Esophagus (tissue), 2 donors: ENCODE measurements around the gene SSBP4. TPM values are rescaled to one million over a fixed set of nuclear protein-coding genes. Genes with fewer than 3 reads are reported as not detected.

Experiments
- H3K27ac ChIP-seq, 2 donors: one replicate each; pipeline ENCODE4 v1.5.1; 2013; ENCODE audit warnings: low read depth in 2 of 2, mild to moderate bottlenecking in 2 of 2, inconsistent platforms in 1 of 2, low read length in 1 of 2, moderate library complexity in 1 of 2
- H3K27me3 ChIP-seq, 2 donors: one replicate each; pipeline ENCODE4 v1.6.1; 2013; ENCODE audit warnings: low read length in 2 of 2, control low read depth in 1 of 2, mild to moderate bottlenecking in 1 of 2; ENCODE audit not compliant: insufficient read depth in 2 of 2, control insufficient read depth in 1 of 2
- H3K36me3 ChIP-seq, 2 donors: one replicate each; pipeline ENCODE4 v1.6.1; 2013; ENCODE audit warnings: low read length in 1 of 2; ENCODE audit not compliant: control insufficient read depth in 2 of 2, insufficient read depth in 2 of 2
- H3K4me1 ChIP-seq, 2 donors: one replicate each; pipeline ENCODE4 v1.6.1; 2013; ENCODE audit warnings: low read length in 1 of 2; ENCODE audit not compliant: control insufficient read depth in 2 of 2, insufficient read depth in 2 of 2
- H3K4me3 ChIP-seq, 2 donors: one replicate each; pipeline ENCODE4 v1.5.1; 2013; ENCODE audit warnings: low read length in 2 of 2, mild to moderate bottlenecking in 2 of 2, low read depth in 1 of 2, moderate library complexity in 1 of 2
- H3K9me3 ChIP-seq, 2 donors: one replicate each; pipeline ENCODE4 v1.6.1; 2013; ENCODE audit warnings: mild to moderate bottlenecking in 2 of 2, low read depth in 1 of 2, low read length in 1 of 2, moderate library complexity in 1 of 2; ENCODE audit not compliant: control insufficient read depth in 2 of 2, insufficient read depth in 1 of 2
- whole genome bisulfite sequencing, 2 donors: extraction: QIAGEN DNeasy Blood & Tissue Kit; methylation state at CpG; one replicate each; pipeline ENCODE4 v1.1.7; 2013; 5-methylcytosine and 5-hydroxymethylcytosine counted together
- polyA plus RNA-seq, 2 donors: library from polyadenylated mRNA; stranded (reverse); fragments of 200-250 nt; gene quantifications; one replicate each; pipeline ENCODE4 v1.2.3, GENCODE V29; 2013
- donor health status: healthy with polysubstance abuse.
- donor health status: Bipolar disorder and iron deficiency.

The SSBP4 gene
- polyA plus RNA-seq, 2 donors = 25.4 to 25.9 TPM

DNA sequence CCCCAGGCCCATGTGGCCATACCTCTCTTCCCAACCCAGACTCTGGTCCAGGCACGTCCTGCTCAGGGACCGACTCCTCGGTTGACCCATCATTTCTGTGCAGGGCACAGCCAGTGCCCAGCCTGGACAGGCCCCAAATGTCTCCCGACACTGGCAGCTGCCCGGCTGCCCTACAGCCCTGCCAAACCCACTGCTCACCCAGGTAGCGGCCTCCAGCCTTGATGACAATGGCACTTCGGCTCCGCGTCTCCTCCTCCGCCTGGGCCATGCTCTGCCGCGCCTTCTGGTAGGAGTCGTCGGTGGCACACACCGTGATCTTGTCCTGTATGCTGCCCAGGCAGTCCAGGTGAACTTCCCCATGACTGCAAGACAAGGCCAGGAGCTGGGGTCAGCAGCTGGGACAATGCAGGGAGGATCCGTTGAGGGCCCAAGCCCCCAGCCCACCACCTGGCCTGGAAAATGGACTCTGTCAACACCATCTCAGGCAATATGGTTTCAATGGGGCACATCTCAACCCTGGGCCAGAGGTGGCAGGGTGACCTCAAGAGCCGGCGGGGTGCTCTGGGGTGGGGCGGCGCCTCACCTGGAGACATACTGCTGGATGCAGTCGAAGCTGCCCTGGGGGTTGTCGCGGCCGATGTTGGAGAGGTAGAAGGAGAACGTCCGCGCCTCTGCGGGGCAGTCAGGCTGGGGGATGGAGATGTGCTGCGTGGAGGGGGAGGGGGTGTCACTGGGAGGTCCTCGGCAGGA, 46.2 kb downstream of the SSBP4 start:
- peaks cover 0 to 2% of the 10 kb centered on the region in 2 donors for H3K9me3 ChIP-seq
- H3K36me3 ChIP-seq = peaks cover 5 to 35% of the 10 kb centered on the region in 2 donors
- no peaks in the 10 kb centered on the region for H3K27me3 ChIP-seq
- H3K4me1 ChIP-seq = peaks cover 6 to 42% of the 10 kb centered on the region in 2 donors
- peak overlapping the region; percentile 79 to 90 for H3K27ac ChIP-seq
- 83 to 88% methylated on average over 30 of the region's 30 CpGs for WGBS, 2 donors
- H3K4me3 ChIP-seq = no peak overlapping the region

DNA sequence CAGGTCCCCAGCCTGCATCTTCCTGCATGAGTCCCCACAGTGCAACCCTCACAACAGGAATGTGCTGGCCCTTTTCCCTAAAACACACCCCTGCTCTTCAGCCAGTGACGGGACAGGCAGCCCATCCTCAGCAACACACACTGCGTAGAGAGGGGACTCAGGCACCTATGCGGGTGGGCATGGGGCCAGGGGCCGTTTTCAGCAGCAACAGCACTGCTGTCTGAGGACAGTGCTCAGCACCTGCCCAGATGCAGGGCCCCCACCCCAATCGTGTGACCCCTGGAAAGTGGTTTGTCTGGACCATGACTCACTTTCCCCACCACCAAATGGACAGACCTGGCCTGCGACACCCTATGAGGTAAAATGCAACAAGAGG, 46.8 kb downstream of the SSBP4 start:
- H3K4me3 ChIP-seq = no peak overlapping the region
- no peaks in the 10 kb centered on the region for H3K27me3 ChIP-seq
- peaks cover 6 to 37% of the 10 kb centered on the region in 2 donors for H3K4me1 ChIP-seq
- no peak overlapping the region for H3K27ac ChIP-seq
- 81 to 90% methylated on average over 6 of the region's 6 CpGs for WGBS, 2 donors
- H3K9me3 ChIP-seq = peaks cover 0 to 2% of the 10 kb centered on the region in 2 donors
- peaks cover 5 to 31% of the 10 kb centered on the region in 2 donors for H3K36me3 ChIP-seq

DNA sequence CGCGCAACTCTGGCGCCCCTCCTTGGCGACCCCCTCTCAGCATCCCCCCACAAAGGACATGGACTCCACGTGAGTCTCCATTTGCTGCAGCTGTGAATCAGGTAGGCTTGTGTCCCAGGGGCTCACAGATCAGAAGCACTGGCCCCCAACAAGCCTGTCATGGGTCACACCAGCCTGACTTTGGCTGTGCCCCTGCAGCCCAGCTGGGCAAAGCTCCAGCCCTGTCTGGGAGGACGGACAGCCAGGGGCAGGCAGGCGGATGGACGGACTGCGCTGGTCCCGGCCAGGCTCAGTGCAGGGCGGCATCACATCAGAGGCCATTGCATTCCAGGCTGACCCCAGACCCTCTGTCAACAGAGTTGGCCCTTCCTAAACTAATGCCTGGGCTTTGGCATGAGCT, 47.2 kb downstream of the SSBP4 start:
- 89 to 91% methylated on average over 11 of the region's 11 CpGs for WGBS, 2 donors
- Histone ChIP-seq H3K4me1 (peaks cover 6 to 37% of the 10 kb centered on the region in 2 donors), H3K27me3 (no peaks in the 10 kb centered on the region), H3K4me3 (no peak overlapping the region), H3K36me3 (peaks cover 5 to 27% of the 10 kb centered on the region in 2 donors), H3K9me3 (peaks cover 0 to 2% of the 10 kb centered on the region in 2 donors), H3K27ac (no peak overlapping the region)

DNA sequence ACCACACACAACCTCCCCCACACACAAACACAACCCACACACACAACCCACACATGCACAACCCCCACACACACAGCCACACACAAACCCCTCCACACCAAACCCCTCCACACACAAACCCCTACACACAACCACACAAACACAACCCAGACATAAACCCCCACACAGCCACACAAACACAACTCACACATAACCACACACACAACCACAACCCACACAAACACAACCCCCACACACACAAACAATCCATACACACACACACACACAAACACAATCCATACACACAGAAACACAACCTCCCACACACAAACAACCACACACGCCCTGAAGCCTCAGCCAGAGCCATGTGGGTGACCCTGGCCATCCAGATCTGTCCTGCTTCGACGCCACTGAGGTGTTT, 48.8 kb downstream of the SSBP4 start:
- WGBS, 2 donors = 83 to 85% methylated on average over 3 of the region's 3 CpGs
- no peak overlapping the region for H3K4me3 ChIP-seq
- H3K36me3 ChIP-seq = peaks cover 5 to 27% of the 10 kb centered on the region in 2 donors
- peaks cover 0 to 2% of the 10 kb centered on the region in 2 donors for H3K9me3 ChIP-seq
- H3K27me3 ChIP-seq = no peaks in the 10 kb centered on the region
- no peak overlapping the region for H3K27ac ChIP-seq
- H3K4me1 ChIP-seq = peaks cover 6 to 36% of the 10 kb centered on the region in 2 donors

DNA sequence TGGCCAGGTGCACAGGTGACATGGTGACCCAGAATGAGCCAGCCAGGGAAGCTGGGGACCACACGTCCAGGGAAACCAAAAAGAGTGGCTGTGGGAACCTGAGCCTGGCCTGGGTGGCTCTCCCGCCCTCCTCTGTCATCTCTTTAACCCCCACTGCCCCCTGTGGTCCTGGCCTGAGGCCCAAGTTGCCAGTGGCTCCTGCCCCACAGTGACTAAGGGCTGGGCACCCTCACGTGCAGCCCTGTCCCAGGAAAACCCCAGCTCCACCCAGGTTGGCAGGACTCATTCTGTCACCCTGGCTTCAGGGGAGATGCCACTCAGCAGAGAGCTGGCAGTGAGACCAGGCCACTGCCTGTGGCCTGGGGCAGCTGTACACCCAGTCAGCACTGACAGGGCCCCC, 49.3 kb downstream of the SSBP4 start:
- Histone ChIP-seq H3K36me3 (peaks cover 5 to 27% of the 10 kb centered on the region in 2 donors), H3K4me1 (peaks cover 8 to 36% of the 10 kb centered on the region in 2 donors), H3K27me3 (no peaks in the 10 kb centered on the region), H3K27ac (no peak overlapping the region), H3K9me3 (peaks cover 0 to 2% of the 10 kb centered on the region in 2 donors), H3K4me3 (no peak overlapping the region)
- WGBS, 2 donors = 68 to 70% methylated on average over 2 to 3 of the region's 3 CpGs

DNA sequence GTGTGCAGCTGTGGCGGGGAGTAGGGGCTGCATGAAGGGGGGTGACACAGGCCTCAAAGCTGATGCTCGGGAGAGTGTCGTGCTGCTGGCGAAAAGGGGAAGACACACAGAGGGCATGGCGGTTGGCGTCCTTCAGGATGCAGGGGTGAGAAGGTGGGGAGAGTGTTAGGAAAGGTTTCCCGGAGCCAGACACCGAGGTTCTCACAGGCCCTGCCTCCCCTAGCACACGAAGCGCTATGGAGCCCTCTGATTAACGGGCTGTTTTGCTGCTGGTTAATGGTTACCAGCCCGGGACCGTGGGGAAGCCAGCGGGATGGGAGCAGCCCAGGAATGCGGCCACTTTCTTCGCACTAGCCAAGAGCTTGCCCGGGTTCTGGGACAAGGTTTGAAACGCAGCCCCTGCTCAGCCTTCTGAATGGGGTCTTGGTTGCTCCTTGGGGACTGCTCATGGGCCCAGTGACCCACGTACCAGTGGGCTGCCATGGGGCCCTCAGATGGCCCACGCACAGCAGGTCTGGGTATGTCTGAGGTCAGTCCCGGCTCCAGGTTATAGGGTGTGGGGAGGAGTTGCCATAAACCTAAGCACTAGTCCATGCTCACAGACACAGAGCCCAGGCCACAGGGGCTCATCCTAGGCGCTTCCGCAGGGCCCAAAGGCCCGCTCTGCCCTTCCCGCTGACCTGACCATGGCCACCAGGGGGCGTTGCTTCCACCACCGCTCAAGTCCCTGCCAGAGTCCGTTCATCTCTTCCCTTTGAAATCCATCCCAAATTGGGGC, 50.1 kb downstream of the SSBP4 start:
- Histone ChIP-seq H3K27me3 (no peaks in the 10 kb centered on the region), H3K9me3 (peaks cover 0 to 2% of the 10 kb centered on the region in 2 donors), H3K4me3 (no peak overlapping the region), H3K36me3 (peaks cover 5 to 27% of the 10 kb centered on the region in 2 donors), H3K4me1 (peaks cover 9 to 38% of the 10 kb centered on the region in 2 donors), H3K27ac (no peak overlapping the region)
- WGBS, 2 donors = 75 to 79% methylated on average over 28 of the region's 28 CpGs

DNA sequence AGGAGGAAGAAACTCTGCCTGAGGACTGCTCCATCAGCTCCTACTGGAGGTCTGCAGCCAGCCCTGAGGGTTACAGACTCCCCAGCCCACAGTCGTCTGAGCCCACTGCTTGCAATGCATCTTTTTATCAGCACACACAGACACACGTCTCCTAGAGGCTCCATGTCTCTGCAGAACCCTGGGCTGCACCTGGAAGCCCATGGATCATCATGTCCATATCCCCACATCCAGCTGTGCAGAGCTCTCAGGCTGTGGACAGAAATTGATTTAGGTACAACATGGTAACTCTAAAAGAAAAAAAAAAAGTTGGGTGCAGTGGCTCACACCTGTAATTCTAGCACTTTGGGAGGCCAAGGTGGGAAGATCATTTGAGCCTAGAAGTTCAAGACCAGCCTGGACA, 51.6 kb downstream of the SSBP4 start:
- no peaks in the 10 kb centered on the region for H3K9me3 ChIP-seq
- no peaks in the 10 kb centered on the region for H3K27me3 ChIP-seq
- peaks cover 0 to 17% of the 10 kb centered on the region in 2 donors for H3K36me3 ChIP-seq
- peaks cover 12 to 28% of the 10 kb centered on the region in 2 donors for H3K4me1 ChIP-seq
- no peak overlapping the region for H3K4me3 ChIP-seq
- WGBS, 2 donors = 60 to 70% methylated on average over 2 of the region's 2 CpGs
- no peak overlapping the region for H3K27ac ChIP-seq

DNA sequence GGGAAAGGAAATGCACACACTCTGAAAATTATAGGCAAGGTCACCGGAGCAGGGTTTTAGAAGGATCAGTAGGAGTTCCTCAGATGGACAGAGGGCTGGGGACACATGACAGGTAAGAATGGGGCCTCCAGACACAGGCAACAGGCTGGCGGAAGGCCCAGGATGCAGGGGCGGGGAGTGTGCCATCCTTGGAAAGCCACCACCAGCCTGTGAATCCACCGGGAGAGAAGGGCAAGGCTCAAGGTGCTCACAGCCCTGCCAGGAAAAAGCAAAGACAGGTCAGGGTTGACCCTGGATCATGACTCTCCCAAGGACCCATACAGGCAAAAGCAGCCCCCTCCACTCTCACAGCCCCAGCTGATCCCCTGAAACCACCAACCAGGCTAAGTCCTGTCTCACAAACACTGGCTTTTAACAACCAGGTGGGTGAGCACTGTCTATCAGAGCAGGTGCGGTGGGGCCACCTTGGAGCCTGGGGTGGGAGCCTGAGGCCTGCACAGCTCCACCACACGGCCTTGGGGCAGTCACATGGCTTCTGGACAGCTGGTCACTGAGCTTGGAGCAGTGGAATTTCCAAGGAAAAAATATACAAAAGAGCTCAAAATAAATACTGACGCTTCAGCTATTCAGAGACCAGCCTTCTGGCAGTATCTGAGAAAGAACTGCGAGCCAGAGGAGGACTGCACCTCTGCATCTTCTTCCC, 54.0 kb downstream of the SSBP4 start:
- Histone ChIP-seq H3K36me3 (peaks cover 0 to 12% of the 10 kb centered on the region in 2 donors), H3K4me1 (peaks cover 8 to 21% of the 10 kb centered on the region in 2 donors), H3K27me3 (no peaks in the 10 kb centered on the region), H3K27ac (peak overlapping the region; percentile 11 to 51), H3K9me3 (no peaks in the 10 kb centered on the region), H3K4me3 (no peak overlapping the region)
- 74 to 77% methylated on average over 8 of the region's 8 CpGs for WGBS, 2 donors

DNA sequence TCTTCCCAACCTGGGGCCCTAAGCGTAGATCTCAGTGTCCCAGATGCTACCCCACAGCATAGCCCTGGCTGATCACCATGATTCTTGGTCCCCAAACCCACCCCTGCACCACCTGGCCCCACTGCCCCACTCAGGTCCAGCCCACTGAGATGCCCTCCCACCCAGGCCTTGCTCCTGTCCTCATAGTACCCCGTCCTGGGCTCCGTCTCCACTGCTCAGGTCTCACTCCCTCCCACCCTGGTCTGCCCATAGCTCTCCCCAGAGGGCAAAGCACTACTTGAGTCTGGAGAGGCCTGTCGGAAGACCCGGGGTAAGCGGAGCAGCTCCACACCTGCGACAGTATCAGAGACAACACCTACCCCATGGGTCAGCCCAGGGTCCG, 54.5 kb downstream of the SSBP4 start:
- WGBS, 2 donors = 95% methylated on average over 8 of the region's 8 CpGs
- H3K4me3 ChIP-seq = no peak overlapping the region
- H3K27ac ChIP-seq = peak overlapping the region; percentile 11 to 51
- no peaks in the 10 kb centered on the region for H3K9me3 ChIP-seq
- H3K4me1 ChIP-seq = peaks cover 13 to 22% of the 10 kb centered on the region in 2 donors
- H3K27me3 ChIP-seq = no peaks in the 10 kb centered on the region
- H3K36me3 ChIP-seq = peaks cover 0 to 12% of the 10 kb centered on the region in 2 donors
